Measurements from ENCODE around the gene SLC2A13.
A peak's percentile ranks its signal among the peaks of the same experiment; 100 is the strongest.

The SLC2A13 gene

DNA sequence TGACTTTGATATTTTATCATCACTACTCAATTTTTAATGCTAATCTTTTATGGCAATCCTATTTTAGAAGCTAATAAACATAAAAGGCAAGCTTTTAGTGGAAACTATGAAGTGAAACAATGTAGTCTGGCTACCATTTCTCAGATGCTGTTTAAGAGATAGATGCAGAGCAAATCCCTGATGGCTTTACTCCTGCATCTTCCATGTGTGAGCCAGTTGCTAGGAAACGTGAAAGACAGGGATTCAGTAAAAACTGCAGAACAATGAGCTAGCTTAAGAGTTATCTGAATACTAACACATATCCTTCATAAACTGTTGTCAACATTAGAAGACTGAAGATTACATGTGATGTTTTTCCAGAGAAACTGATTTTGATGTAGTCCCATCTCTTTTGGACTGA, 112.6 kb downstream of the SLC2A13 start:
- DNase-seq (ENCODE audit: low spot score) = no peak

DNA sequence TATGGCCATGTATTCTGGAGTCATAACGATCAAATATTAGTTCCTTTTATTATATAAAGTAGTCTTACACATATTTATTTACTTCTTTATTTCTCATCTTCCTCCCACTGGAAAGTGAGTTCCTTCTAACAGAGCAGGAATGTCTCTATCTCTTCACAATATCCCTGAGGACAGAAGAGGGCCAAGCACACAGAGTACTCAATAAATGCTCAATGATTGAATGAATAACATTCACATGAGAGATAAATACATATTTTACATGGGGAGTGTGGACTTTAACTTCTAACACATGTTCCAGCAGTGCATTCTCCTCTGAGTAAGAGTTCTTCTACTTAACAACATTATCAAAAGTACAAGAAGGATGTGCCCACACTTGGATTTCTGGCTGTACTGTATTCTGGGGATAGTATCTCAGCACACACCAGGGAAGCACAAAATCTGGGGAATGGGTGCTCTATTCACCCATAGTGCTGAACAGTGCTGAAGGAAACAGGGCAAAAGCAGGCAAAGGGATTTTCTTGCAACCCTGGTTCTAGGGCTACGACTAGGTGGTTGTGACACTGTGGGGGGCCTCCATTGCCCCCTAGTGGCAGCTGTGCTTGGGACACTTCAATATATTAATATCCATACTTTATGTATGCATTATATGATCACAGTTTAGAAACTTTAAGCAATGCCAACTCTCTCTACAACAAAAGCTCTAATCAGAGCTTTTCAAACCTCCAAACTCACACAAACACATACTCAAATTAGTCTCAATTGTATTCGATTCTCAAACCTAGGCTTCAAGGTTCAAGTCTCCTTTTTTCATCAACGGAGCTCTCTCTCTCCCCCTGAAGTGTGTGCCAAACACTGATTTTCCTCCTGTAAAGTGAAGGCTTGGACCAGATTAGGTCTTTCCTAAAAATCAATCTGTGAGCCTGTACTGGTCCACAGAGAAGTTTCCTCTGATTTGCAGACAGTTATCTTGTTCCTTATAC, 115.5 kb downstream of the SLC2A13 start:
- peak; percentile 48 for DNase-seq (ENCODE audit: low spot score)

DNA sequence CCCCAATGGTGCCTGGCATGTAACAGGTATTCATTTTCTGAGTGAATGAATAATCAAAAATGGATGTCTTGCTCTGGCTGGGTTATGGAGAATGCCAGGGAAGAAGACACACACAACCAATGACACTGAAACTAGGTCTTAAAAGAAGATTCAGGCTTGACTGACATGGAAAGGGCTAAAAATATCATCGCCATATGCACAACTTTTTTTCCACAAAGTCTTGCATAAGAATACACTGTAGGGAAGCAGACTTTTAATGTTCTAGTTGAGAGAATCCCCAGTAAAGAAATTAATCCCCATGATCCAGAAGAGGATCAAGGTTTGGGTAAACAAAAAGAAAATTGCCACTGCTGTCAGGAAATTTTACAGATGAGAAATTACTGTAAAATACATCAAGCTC, 116.4 kb downstream of the SLC2A13 start:
- DNase-seq (ENCODE audit: low spot score) = no peak

DNA sequence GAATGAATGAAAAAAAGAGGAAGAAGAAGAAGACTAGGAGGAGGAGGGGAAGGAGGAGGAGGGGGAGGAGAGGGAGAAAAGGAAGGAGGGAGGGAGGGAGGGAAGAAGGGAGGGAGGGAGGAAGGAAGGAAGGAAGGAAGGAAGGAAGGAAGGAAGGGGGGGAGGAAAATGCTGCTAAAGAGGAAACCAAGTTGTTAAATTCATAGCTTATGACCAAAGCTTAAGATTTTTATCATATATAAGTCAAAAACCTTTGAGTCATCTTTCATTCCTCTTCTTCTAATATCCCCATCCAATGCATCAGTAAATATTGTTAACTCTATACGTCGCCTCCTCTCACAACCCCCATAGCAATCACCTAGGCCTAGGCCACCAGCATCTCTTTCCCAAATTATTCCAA, 117.3 kb downstream of the SLC2A13 start:
- no peak for DNase-seq (ENCODE audit: low spot score)

DNA sequence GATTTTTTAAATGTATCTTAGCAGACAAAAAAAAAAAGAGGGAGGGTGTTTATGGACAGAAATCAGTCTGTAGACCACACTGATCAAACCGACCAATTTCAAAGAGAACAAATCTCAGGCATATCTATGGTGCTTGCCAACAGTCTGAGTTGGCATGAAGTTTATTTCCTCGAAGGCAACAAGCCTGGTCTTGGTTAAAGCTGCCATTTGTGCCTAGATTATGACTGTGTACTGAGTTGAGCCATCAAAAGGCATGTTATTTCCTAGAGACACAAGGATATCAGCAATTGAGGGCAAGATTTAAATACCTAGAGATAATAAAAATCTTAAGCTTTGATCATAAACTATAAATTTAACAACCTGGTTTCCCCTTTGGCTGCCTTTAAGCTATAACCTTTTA, 119.2 kb downstream of the SLC2A13 start:
- DNase-seq (ENCODE audit: low spot score) = no peak

DNA sequence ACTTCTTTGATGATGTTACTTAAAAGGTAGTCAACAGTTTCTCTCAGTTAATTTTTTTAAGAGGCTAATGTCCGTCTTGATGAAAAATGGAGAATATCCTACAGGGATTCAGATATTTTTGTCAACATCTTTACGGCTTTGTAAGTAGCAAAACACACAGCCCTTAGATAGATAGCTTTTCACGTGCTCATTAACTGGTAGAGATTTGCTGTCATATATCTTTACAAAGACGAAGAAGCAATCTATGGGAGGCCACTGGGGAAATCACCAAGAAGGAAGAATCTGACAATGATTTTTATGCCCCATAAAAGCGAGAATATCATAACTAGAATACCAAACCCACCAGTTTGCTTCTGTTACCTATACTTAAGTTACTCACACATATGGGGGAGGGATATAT, 121.2 kb downstream of the SLC2A13 start:
- DNase-seq (ENCODE audit: low spot score) = no peak

DNA sequence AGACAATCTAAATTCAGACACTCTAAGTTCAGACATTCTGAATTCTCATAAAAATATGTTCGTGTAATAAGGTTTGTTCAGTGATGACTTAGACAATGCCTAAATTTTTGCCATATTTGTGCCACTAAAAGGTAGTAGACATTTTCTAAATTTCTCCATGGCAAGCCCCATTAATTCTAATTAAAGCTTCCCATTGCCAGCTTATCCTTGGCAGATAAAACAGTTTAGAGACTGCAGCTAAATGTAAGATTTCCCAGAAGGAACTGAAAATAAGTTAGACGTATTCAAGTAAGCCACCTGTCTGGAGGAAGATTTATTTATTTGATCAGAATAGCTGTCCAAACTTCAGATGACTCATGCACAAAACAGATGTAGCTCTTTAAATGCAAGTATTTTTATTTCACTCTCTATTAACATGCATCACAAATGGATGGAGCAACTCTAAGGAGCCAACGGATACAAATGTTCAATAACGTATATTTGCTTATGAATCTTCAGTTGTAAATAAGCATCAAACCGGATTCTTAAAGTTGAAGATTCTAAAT, 130.4 kb downstream of the SLC2A13 start:
- DNase-seq (ENCODE audit: low spot score) = no peak

DNA sequence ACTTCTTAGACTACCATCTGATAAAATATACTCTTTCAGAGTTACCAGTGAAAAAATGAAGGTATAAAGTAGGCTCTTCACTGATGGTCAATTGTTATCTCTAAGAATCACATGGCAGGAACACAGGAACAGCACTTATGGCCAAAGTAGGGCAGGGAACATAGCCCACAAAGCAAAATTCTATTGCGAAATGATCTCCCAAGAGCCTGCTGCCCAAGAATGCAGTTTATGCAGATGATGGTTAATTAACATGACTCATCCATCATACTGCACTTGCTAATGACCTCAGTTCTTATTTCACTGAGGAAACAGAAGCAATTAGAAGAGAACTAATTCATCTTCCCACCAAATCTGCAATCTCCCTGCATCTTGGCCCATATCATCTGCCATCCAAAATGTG, 133.8 kb downstream of the SLC2A13 start:
- DNase-seq (ENCODE audit: low spot score) = no peak

DNA sequence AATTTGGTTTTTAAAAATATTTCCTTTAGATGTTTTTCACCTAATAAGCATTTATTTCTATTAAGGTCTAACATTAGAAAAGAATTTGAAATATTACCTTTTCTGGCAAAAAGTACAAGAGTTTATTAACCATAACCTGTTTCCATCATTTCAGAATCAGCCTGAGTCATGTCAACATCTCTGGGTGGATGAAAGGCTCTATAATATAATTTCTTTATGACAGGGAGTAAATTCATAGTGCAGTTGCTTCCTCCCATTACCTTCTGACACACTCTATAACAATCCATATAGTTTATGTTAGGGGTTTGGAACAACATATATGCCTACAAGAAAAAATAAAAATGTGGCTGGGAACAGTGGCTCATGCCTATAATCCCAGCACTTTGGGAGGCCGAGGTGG, 134.5 kb downstream of the SLC2A13 start:
- DNase-seq (ENCODE audit: low spot score) = no peak

DNA sequence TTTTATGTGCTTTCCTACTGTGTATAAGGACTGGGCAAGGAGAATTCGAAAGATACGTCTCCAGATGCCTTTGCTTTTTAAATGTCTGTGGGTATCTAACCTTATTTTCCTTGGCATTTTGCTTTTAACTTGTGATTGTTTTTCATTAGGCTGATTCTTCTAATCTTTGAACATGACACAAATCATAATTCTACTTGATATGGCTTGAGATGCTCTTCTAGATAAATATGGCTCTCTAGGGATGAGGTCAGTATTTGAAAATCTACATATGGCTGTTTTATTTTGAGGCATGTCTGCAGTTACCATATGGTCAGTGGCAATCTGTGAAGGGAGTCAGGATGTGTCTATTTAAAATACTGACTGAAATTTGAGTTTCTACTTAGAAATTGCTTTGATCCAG, 139.2 kb downstream of the SLC2A13 start:
- no peak for DNase-seq (ENCODE audit: low spot score)

DNA sequence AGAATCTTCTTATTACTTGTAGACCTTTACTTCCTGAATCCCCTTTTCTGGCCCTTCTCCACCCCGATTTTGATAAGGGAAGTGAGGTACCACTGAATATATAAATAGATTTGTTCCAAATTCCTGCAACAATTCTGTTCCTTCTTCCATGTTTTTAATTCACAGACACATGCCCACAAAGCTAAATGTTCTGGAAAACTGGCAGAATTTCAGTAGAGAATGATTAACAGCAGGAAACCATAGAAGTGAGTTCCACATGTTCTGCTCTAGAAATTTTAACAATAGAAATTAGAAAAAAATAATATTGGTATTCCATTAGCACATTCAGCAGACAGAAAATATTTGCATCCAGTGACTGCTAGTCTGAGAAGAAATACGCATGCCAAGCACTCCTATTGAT, 139.6 kb downstream of the SLC2A13 start:
- DNase-seq (ENCODE audit: low spot score) = no peak

DNA sequence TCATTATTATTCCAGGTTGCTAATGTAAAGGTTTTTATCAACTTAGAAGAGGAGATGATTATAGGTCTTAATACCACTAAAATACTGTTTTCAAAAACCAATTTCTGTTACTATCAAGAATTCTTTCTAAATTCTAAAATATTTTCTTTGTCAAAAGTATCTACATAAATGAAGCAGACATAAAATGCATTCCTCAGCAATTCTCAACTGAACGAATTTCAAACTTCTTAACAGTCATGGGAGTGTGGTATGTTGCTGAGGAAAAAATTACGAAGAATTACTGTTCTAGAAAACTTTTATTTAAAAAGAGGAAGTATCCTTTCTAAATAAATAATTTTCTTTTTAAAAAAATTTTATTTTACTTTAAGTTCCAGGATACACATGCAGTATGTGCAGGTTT, 146.4 kb downstream of the SLC2A13 start:
- DNase-seq (ENCODE audit: low spot score) = no peak

DNA sequence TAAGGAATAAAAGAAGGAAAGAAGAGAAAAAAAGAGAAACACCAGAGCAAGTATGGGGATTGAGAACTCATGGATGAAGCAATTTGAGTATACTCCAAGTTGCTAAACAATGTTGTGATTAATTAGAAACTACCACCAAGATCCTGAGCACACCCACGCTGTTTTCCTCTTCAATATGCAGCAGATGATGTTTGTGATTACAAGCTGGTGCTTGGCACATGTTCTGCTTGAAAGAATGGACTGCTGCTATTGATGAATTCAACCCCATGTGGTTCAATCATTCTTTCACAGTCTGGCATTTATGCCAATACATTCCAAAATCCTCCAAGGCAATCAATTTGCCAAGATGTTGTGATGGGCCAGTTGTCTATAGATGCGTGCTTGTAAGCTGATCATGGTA, 146.8 kb downstream of the SLC2A13 start:
- DNase-seq (ENCODE audit: low spot score) = no peak

DNA sequence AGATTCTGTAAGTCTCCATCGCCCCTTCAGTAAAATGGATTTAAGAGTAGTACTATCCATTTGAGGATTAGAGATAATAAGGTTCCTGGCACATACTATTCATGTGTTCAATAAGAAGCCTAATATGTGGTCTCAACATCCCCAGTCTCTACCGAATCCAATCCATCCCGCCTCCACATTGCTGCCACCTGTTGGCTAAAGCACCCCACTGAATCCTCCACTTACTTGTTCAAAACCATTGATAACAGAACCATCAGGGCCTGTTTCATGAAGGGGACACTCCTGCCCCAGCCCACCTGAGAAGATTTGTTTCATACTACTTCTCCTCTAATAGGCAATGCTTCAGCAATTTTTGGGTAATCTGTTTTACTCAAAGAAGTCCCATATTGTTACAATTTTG, 147.5 kb downstream of the SLC2A13 start:
- DNase-seq (ENCODE audit: low spot score) = no peak

DNA sequence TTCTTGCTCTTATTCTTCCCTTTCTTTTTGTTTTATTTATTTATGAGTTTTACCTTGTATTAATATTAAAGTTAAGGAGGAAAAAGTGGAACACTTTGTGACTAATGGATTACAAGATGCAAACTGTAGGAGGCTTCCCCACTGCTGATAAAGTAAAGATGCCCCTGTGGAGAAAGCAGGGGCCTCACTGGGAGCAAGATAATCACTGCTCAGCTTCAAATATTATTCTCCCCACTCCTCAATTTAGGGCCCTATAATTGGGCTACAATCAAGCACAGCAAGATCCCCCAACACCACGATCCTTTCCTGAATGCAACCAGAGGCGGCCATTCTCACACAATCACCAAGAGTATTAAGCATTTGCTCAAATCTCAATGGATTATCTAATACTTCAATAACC, 149.2 kb downstream of the SLC2A13 start:
- no peak for DNase-seq (ENCODE audit: low spot score)

DNA sequence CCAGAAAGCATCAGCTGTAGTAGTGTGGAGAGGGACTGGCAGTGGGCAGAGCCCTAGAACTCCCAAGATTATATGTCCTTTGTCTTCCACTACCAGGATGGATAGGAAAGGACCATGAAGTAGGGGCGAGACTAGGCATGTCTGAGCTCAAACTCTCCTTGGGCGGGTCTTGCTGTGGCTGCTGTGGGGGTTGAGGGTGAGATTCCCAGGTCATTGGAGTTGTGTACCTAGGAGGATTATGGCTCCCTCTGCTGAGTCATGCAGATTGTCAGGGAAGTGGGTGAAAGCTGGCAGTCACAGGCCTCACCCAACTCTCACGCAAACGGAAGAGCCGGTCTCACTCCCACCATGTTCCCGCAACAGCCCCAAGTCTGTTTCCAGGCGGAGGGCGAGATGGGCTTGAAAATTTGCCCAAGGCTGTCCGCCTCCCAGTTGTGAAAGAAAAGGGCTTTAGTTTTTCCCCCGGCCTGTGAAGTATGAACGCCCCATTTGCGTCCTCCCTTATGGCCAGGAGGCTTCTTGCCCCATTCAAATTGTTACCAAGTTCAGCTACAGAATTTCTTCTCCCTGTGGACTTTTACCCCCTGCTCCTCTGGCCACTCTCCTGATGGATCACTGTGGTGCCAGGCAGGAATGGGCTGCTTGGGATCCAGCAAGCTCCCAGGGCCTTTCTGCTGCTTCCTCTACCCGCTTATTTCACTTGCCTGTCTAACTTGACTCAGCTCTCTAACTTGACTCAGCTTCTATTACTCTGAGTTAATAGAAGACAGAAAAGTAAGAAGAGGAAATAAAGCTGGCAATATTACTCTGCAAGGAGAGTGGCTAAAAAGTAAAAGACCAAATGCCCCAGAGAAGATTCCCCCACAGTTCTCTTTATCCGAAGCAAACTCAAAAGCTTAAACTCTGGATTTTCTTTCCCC, 159.3 kb downstream of the SLC2A13 start:
- DNase-seq (ENCODE audit: low spot score) = no peak

DNA sequence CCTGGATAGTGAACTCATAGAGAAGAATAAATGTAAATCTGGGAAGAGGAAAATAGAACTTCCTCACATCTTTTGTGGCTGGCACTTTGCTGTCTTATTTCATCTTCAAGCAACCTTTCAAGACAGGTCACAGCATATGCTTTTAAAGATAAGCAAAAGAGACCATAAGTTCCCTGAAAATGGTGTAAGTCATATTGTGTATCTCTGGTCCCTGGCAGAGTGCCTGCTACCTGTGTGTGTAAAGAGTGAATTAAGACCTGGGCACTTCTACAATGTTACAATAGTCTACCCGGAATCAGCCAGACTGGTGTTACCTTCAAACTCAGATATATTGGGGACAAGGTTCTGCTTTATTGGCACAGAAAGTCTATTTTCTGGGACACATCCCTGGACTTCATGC, 168.8 kb downstream of the SLC2A13 start:
- DNase-seq (ENCODE audit: low spot score) = no peak

DNA sequence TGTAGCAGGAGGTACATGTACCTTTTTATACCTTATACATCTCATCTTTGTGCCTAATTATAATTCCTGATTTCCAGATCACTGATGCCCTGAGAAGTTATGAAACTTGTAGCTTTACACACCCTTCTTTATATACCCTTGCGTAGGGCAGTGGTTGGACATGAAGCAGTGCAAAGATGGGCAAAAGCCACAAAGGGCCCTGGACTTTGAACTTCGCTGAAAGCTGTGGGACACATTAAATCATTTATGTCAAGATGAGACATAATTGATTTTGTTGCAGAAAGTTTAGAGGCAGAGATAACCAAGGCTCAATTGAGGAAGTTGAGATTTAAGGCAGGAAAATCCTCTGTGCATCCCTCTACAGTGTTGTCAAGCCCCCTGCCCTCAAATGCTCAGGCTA, 170.0 kb downstream of the SLC2A13 start:
- DNase-seq (ENCODE audit: low spot score) = no peak

DNA sequence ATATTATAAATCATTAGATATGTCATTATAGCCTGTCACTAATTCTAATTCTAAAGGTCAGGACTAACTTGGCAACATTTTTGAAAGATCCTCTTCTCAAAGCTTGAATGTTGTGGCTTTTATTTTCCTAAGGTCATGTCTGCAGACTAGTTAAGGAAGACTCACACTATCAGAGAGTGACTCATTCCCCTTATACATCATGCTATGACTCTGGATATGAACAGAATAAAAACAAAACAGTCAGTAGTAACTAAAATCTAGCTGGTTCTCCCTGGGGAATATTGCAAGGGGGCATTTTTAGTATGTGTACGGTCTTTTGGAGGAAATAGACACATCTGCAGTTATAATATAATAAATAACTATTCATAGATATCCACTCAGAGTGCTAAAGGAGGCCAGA, 170.6 kb downstream of the SLC2A13 start:
- no peak for DNase-seq (ENCODE audit: low spot score)

DNA sequence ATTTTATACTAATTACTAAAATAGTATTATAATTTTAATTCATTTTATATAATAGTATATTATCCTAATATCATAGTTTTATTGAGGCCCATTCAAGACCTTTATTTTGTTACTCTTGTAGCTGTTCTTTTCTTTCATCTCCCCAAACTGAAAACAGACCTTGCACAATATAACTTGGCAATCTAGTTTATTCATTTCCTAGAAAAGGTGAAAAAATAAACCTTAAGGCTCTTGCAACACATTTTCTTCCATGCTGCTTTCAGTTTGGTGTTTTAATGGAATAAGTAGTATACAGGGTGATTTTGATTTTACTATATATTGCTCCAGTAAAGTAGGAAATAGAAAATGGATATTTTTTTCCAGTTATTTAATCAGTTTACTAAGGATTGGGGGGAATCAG, 174.0 kb downstream of the SLC2A13 start:
- no peak for DNase-seq (ENCODE audit: low spot score)

DNA sequence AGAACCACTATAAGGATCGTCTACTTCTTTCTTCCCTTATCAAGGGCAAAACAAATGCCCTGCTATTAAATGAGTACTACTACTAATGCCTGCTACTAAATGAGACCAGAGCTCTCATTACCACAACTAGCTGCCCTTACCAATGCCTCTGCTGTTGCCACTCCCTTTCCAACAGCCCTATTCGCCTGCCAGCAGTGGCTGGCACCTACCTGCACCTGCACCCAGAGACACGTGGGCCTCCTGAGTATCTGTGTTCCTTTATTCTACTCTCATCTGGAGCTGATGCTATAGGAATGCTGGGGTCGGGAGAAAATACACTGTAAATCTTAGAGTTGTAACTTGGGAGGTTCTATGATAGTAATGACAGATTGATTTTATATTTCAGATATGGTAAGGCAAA, 174.7 kb downstream of the SLC2A13 start:
- DNase-seq (ENCODE audit: low spot score) = no peak

DNA sequence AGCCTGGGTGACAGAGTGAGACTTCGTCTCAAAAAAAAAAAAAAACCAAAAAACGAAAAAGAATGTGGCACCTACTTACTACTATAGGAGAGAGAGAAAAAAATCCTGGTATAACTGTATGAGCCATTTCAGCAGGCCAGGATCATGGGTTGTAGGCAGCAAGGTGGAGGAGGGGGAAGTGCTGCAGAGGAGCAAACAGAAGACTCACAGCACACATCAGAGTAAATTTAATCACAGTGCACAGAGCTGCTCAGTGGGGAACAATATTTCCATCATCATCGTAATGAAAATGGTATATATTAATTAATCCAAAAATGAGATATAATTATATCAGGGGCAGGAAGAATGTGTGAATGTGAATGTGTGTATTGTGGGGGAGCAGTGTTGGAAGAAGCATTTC, 175.8 kb downstream of the SLC2A13 start:
- no peak for DNase-seq (ENCODE audit: low spot score)
